ENCODE results near the gene MYO5A.

Gene MYO5A

DNA sequence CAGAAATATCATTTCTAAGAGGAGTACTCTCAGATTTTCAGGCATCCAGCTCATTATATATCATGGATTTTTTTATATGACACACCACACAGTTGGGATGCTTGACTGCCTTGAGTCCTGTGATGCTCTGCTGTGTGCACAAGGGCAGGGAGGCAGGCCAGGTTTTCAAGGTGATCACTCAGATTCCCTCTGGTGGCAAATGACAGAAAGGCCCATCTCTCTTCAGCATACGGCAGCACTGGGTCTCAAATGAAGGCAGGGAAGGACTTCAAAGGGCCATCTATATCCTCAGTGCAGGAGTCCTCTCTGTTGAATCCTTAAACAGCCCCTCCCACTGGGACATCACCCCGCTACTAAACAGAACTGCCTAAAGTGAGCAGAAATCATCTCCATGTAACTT is 178.3 kb downstream of the MYO5A start:
- Histone ChIP-seq H3K27ac (replicated peaks) (no peak overlapping the region), H3K4me3 (replicated peaks; ENCODE audit: insufficient read depth, low read length) (no peak overlapping the region), H3K27me3 (ENCODE audit: insufficient read depth, poor library complexity, severe bottlenecking) (no peaks in the 10 kb centered on the region)
- TF ChIP-seq SPI1 (IDR thresholded peaks at IDR 0.05; ENCODE audit: borderline replicate concordance, low read depth): no peak
- TF ChIP-seq, protein P1, sequence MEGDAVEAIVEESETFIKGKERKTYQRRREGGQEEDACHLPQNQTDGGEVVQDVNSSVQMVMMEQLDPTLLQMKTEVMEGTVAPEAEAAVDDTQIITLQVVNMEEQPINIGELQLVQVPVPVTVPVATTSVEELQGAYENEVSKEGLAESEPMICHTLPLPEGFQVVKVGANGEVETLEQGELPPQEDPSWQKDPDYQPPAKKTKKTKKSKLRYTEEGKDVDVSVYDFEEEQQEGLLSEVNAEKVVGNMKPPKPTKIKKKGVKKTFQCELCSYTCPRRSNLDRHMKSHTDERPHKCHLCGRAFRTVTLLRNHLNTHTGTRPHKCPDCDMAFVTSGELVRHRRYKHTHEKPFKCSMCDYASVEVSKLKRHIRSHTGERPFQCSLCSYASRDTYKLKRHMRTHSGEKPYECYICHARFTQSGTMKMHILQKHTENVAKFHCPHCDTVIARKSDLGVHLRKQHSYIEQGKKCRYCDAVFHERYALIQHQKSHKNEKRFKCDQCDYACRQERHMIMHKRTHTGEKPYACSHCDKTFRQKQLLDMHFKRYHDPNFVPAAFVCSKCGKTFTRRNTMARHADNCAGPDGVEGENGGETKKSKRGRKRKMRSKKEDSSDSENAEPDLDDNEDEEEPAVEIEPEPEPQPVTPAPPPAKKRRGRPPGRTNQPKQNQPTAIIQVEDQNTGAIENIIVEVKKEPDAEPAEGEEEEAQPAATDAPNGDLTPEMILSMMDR (IDR thresholded peaks at IDR 0.05; ENCODE audit: insufficient read depth, low read length): no peak
- TF ChIP-seq, protein P2, sequence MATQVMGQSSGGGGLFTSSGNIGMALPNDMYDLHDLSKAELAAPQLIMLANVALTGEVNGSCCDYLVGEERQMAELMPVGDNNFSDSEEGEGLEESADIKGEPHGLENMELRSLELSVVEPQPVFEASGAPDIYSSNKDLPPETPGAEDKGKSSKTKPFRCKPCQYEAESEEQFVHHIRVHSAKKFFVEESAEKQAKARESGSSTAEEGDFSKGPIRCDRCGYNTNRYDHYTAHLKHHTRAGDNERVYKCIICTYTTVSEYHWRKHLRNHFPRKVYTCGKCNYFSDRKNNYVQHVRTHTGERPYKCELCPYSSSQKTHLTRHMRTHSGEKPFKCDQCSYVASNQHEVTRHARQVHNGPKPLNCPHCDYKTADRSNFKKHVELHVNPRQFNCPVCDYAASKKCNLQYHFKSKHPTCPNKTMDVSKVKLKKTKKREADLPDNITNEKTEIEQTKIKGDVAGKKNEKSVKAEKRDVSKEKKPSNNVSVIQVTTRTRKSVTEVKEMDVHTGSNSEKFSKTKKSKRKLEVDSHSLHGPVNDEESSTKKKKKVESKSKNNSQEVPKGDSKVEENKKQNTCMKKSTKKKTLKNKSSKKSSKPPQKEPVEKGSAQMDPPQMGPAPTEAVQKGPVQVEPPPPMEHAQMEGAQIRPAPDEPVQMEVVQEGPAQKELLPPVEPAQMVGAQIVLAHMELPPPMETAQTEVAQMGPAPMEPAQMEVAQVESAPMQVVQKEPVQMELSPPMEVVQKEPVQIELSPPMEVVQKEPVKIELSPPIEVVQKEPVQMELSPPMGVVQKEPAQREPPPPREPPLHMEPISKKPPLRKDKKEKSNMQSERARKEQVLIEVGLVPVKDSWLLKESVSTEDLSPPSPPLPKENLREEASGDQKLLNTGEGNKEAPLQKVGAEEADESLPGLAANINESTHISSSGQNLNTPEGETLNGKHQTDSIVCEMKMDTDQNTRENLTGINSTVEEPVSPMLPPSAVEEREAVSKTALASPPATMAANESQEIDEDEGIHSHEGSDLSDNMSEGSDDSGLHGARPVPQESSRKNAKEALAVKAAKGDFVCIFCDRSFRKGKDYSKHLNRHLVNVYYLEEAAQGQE (IDR thresholded peaks at IDR 0.05; ENCODE audit: insufficient replicate concordance, low read depth): no peak
- no peak for TF ChIP-seq POLR2AphosphoS5 (IDR thresholded peaks at IDR 0.05; ENCODE audit: low read depth)
- no peak for TF ChIP-seq GABPA (IDR thresholded peaks at IDR 0.05; ENCODE audit: low read depth)
- no peak for DNase-seq (ENCODE audit: low read depth in 1 of 2, low spot score in 1 of 2)

DNA sequence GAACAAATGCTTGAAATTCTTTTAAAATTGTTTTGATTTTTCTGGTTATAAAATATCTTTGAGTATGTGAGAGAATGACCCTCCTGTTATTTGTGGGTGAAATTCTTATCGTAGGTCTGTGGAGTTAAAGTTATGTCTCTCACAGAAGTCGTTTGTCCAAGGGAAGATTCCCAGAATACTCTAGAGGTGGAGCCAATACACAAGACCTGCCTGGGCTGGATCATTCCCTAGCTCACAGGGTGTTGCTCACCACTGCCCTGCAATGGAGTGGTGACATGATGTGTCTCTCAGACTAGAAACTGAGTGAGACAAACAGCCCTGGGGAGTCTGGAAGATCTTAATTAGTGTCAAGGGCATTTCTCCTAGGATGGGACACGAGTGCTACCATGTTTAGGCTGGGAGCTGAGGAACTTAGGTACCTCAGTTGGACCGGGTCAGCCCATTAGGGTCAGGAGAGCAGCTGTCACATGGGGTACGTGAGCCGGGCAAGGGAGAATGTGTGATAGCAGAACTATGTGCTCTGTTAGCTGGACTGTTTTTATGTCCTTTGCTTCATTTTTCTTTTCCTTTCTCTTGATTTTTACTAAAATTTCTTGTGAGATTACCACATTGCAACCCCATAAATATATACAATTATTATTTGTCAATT is 179.5 kb downstream of the MYO5A start:
- no peaks in the 10 kb centered on the region for H3K27me3 ChIP-seq (ENCODE audit: insufficient read depth, poor library complexity, severe bottlenecking)
- no peak for DNase-seq (ENCODE audit: low read depth in 1 of 2, low spot score in 1 of 2)
- no peak overlapping the region for H3K4me3 ChIP-seq (replicated peaks; ENCODE audit: insufficient read depth, low read length)
- no peak overlapping the region for H3K27ac ChIP-seq (replicated peaks)
- TF ChIP-seq POLR2AphosphoS5 (IDR thresholded peaks at IDR 0.05; ENCODE audit: low read depth) (no peak), GABPA (IDR thresholded peaks at IDR 0.05; ENCODE audit: low read depth) (no peak), SPI1 (IDR thresholded peaks at IDR 0.05; ENCODE audit: borderline replicate concordance, low read depth) (no peak)
- TF ChIP-seq, protein P1 (IDR thresholded peaks at IDR 0.05; ENCODE audit: insufficient read depth, low read length): no peak
- TF ChIP-seq, protein P2 (IDR thresholded peaks at IDR 0.05; ENCODE audit: insufficient replicate concordance, low read depth): no peak

DNA sequence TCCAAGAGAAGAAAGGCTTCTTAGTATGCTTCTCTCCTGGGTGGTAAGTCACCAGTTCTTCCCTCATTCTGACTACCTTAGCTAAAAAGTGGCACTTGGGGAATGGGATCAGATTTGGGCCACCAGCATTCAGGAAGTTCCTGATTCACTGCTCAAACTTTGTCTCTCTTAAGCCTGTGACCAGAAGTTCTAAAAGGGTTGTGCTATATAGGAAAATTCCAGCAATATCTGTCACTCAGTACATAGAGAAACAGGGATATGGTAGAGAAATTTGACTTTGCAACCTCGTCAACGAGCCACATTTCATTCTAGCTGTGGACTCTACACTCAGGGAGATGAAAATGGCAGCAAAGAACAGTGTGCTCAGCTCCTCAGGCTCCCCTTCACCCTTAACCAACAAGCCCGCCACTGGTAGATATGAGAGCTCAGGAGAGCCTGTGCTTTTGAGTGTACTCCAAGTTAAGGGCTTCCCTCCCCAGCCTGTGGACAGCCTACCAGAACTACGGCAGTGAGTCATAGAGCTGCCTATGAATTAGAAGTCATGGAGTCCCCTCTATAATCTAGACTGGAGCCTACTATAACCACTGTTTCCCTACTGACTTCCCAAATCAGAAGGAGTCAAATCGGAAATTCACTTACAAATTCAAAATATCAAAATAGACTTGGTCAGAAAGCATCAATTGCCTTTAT is 180.5 kb downstream of the MYO5A start:
- no peak overlapping the region for H3K27ac ChIP-seq (replicated peaks)
- H3K27me3 ChIP-seq (ENCODE audit: insufficient read depth, poor library complexity, severe bottlenecking): no peaks in the 10 kb centered on the region
- no peak overlapping the region for H3K4me3 ChIP-seq (replicated peaks; ENCODE audit: insufficient read depth, low read length)
- TF ChIP-seq, protein P2 (IDR thresholded peaks at IDR 0.05; ENCODE audit: insufficient replicate concordance, low read depth): no peak
- TF ChIP-seq SPI1 (IDR thresholded peaks at IDR 0.05; ENCODE audit: borderline replicate concordance, low read depth): no peak
- TF ChIP-seq POLR2AphosphoS5 (IDR thresholded peaks at IDR 0.05; ENCODE audit: low read depth): no peak
- TF ChIP-seq, protein P1 (IDR thresholded peaks at IDR 0.05; ENCODE audit: insufficient read depth, low read length): no peak
- TF ChIP-seq GABPA (IDR thresholded peaks at IDR 0.05; ENCODE audit: low read depth): no peak
- DNase-seq (ENCODE audit: low read depth in 1 of 2, low spot score in 1 of 2): no peak
